Measurements from ENCODE around the gene CFAP251. TPM values are rescaled to one million over a fixed set of nuclear protein-coding genes. Genes with fewer than 3 reads are reported as not detected.

Gene CFAP251
- total RNA-seq, 1 experiment from 2014 or later: 3.2 TPM

GRCh38 chr12:122023339-122024131 lies 105.1 kb downstream of the CFAP251 start:
- ChIA-PET POLR2A (ENCODE audit: unreplicated experiment) (interaction anchor here (0.5 to 1.7 kb wide), 3 partner anchors 31 to 1144 kb away, joined by 4 to 12 read pairs (median 7); no protein-coding TSS in a partner anchor), CTCF (interaction anchor here (1.0 kb wide), 1 partner anchor 70 kb away, joined by 8 read pairs; no protein-coding TSS in a partner anchor)
- ATAC-seq: peak; percentile 69
- Histone ChIP-seq H3K9me3 (ENCODE audit: low read length) (no peaks in the 10 kb centered on the region; the same call in 1 of the 2 replicates), H3K27ac (ENCODE audit: low read length) (peak overlapping the region; percentile 91), H3K4me3 (ENCODE audit: low read length) (peak overlapping the region; percentile 78), H3K4me1 (ENCODE audit: insufficient read depth, low read length) (peaks cover 21% of the 10 kb centered on the region), H4K20me1 (ENCODE audit: low read length) (peaks cover 12% of the 10 kb centered on the region; the same call in 1 of the 2 replicates), H3K9me2 (replicated peaks; ENCODE audit: low read length) (no peaks in the 10 kb centered on the region), H3K4me2 (ENCODE audit: low read length) (peak overlapping the region; percentile 95), H3F3A (ENCODE audit: low read length, unreplicated experiment) (no peaks in the 10 kb centered on the region), H2AFZ (ENCODE audit: low read length) (peak overlapping the region; percentile 55), H3K27me3 (ENCODE audit: low read length) (no peaks in the 10 kb centered on the region), H3K36me3 (ENCODE audit: low read depth, low read length) (no peaks in the 10 kb centered on the region), H3K79me2 (ENCODE audit: low read length) (peaks cover 76% of the 10 kb centered on the region), H3K9ac (ENCODE audit: low read length) (peak overlapping the region; percentile 91)
- BruUV-seq (replicated peaks): TSS peak; percentile 54
- intact Hi-C loops (cut with micrococcal nuclease): loop anchor here (1.0 to 10.0 kb wide), 6 partner anchors 31 to 229 kb away; partner anchors contain the start of genes CFAP251 and RHOF
- DNase-seq: peak; percentile 92
- no peak for TF ChIP-seq CTCF (conservative IDR thresholded peaks at IDR 0.05; ENCODE audit: low read depth, low read length)
- no peak for TF ChIP-seq EZH2phosphoT487 (IDR thresholded peaks at IDR 0.05; ENCODE audit: borderline replicate concordance, low read length)
- no peak for TF ChIP-seq EZH2 (IDR thresholded peaks at IDR 0.05; ENCODE audit: low read length, unreplicated experiment)

GRCh38 chr12:122024132-122024785 lies 105.9 kb downstream of the CFAP251 start:
- Histone ChIP-seq H3K4me2 (ENCODE audit: low read length) (peak overlapping the region; percentile 95), H2AFZ (ENCODE audit: low read length) (no peak overlapping the region; the same call in 1 of the 2 replicates), H3K79me2 (ENCODE audit: low read length) (peaks cover 83% of the 10 kb centered on the region), H3K4me1 (ENCODE audit: insufficient read depth, low read length) (peaks cover 21% of the 10 kb centered on the region), H3K27ac (ENCODE audit: low read length) (peak overlapping the region; percentile 91), H3K4me3 (ENCODE audit: low read length) (peak overlapping the region; percentile 78), H3K9ac (ENCODE audit: low read length) (peak overlapping the region; percentile 91), H3K36me3 (ENCODE audit: low read depth, low read length) (no peaks in the 10 kb centered on the region), H3F3A (ENCODE audit: low read length, unreplicated experiment) (no peaks in the 10 kb centered on the region), H4K20me1 (ENCODE audit: low read length) (peaks cover 16% of the 10 kb centered on the region; the same call in 1 of the 2 replicates), H3K27me3 (ENCODE audit: low read length) (no peaks in the 10 kb centered on the region), H3K9me3 (ENCODE audit: low read length) (no peaks in the 10 kb centered on the region), H3K9me2 (replicated peaks; ENCODE audit: low read length) (no peaks in the 10 kb centered on the region)
- BruUV-seq (replicated peaks): no TSS peak
- intact Hi-C loops (cut with micrococcal nuclease): loop anchor here (10.0 kb wide), 1 partner anchor 229 kb away; the partner anchor contains the start of gene RHOF
- ChIA-PET CTCF (no interaction called here), POLR2A (ENCODE audit: unreplicated experiment) (interaction anchor here (1.7 kb wide), 1 partner anchor 32 kb away, joined by 12 read pairs; no protein-coding TSS in a partner anchor)
- DNase-seq (no peak), ATAC-seq (no peak)
- TF ChIP-seq EZH2phosphoT487 (IDR thresholded peaks at IDR 0.05; ENCODE audit: borderline replicate concordance, low read length) (no peak), CTCF (conservative IDR thresholded peaks at IDR 0.05; ENCODE audit: low read depth, low read length) (no peak), EZH2 (IDR thresholded peaks at IDR 0.05; ENCODE audit: low read length, unreplicated experiment) (no peak)
